Spinal cord (tissue), 10 donors: Measurements from ENCODE around the gene AEN. TPM values are rescaled to one million over a fixed set of nuclear protein-coding genes. Genes with fewer than 3 reads are reported as not detected.
A peak's percentile ranks its signal among the peaks of the same experiment; 100 is the strongest.

Experiments
- DNase-seq, 6 donors: peaks; one replicate each; pipeline versions ENCODE4 v3.0.0 to v3.0.0-alpha.2; 2013 to 2015; ENCODE audit warnings: low spot score in 6 of 6, low read depth in 4 of 6
- H3K27ac ChIP-seq: one replicate; pipeline ENCODE4 v1.5.1; 2013; ENCODE audit warnings: low read depth, low read length, control low read depth
- H3K27me3 ChIP-seq: one replicate; pipeline ENCODE4 v1.6.1; 2013; ENCODE audit warnings: low read length; ENCODE audit not compliant: control insufficient read depth, insufficient read depth
- H3K36me3 ChIP-seq: one replicate; pipeline ENCODE4 v1.6.1; 2013; ENCODE audit warnings: low read length; ENCODE audit not compliant: control insufficient read depth, insufficient read depth
- H3K4me1 ChIP-seq: one replicate; pipeline ENCODE4 v1.6.1; 2013; ENCODE audit warnings: low read length; ENCODE audit not compliant: control insufficient read depth, insufficient read depth
- H3K4me3 ChIP-seq: one replicate; pipeline ENCODE4 v1.5.1; 2013; ENCODE audit warnings: low read depth, low read length, control low read depth
- H3K9me3 ChIP-seq: one replicate; pipeline ENCODE4 v1.6.1; 2013; ENCODE audit warnings: low read length; ENCODE audit not compliant: control insufficient read depth, insufficient read depth
- WGBS: methylation state at CpG from one replicate; pipeline ENCODE4 v1.1.5; 2013; ENCODE audit warnings: missing lambda C conversion rate; ENCODE audit not compliant: insufficient coverage; 5-methylcytosine and 5-hydroxymethylcytosine counted together
- polyA plus RNA-seq, 2 donors: library from polyadenylated mRNA; unstranded; fragments of 120-200 nt; gene quantifications; one replicate each; pipeline ENCODE4 v1.2.1, GENCODE V29; 2013; ENCODE audit not compliant: insufficient read length in 2 of 2
- total RNA-seq, 2 donors: library from RNA; depleted of rRNA in 1 of 2; stranded (reverse); fragments of 120-200 nt in 1 of 2; fragments of >200 nt in 1 of 2; gene quantifications; one replicate each; pipeline versions ENCODE4 v1.2.3 to v1.2.4, GENCODE V29; 2013 to 2014
- donor health status: healthy.

Gene AEN
- total and polyA plus RNA-seq, 4 donors, result 7.0 to 10.1 (median 7.8) TPM

DNA sequence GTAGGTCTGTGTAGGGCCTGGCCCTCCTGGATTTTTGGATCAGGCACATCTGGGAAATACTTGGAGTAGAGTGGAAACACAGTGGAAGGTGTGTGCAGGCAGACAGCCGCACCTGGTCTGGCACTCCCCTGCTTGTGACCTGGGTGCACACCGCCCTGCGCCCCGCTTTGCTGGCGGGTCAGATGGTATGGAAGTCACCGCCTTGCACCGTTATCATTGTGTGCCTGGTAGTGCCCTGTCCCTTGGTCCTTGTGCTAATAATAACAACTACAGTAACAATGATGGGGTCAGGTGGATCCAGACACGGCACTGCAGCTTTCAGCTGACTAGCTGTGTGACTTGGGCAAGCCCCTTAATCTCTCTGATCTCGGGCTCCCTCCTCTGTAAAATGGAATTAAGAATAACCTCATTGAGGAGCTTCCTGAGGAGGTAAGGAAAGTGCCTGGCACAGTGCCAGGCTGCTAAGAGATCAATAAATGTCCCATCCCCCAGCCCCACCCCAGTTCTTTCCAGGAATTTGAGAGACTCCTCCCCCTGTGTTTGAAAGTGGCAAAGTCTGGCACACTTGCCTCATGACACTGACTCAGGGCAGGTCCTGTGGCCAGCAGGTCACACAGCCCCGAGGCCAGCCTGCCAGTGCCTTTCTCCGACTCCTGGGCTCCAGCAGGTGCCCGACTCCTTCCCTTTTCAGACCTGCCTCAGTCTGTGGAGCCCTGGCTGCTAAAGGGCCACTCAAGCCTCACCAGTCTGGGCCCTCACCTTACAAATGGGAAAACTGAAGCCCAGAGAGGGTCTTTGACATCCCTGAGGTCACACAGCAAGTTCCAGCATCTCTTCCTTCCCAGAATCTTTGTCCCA, 27.4 kb downstream of the AEN start:
- 83% methylated on average over 10 of the region's 12 CpGs for WGBS

DNA sequence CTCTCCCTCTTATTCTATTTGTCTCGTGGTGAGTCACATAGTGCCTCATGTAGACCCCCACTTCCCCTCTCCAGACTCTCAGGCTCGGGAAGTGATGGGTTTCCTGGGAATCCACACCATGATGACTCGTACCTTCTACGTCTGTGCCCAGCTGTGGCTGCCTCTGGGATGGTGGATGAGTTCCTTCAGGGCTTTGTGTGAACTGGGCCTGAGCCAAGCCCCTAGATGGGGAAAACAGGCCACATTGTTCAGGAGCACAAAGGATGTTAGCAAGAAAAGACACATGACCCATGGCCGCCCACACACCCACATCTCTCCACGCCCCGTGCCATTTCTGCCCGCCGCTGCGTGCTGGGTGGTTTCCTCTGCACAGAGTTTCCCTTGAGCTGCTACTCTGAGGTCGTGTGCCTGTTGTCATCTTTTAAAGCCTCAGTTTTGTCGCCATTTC, 28.2 kb downstream of the AEN start:
- Histone ChIP-seq H3K27ac (peak overlapping the region; percentile 86), H3K27me3 (no peaks in the 10 kb centered on the region), H3K4me3 (no peak overlapping the region), H3K4me1 (peaks cover 41% of the 10 kb centered on the region), H3K36me3 (no peaks in the 10 kb centered on the region), H3K9me3 (no peaks in the 10 kb centered on the region)
- peak in 3 of 6 donors; percentile 15 to 74 (median 58) for DNase-seq
- WGBS, result 35% methylated on average over 12 of the region's 12 CpGs

More for the DNA sequence above, 27.4 kb downstream of the AEN start:
- peak overlapping the region; percentile 81 for H3K27ac ChIP-seq
- H3K4me3 ChIP-seq, result no peak overlapping the region
- no peaks in the 10 kb centered on the region for H3K9me3 ChIP-seq
- H3K4me1 ChIP-seq, result peaks cover 41% of the 10 kb centered on the region
- no peaks in the 10 kb centered on the region for H3K36me3 ChIP-seq
- DNase-seq, result no peak
- no peaks in the 10 kb centered on the region for H3K27me3 ChIP-seq

GRCh38 chr15:88649753-88650551, 28.8 kb downstream of the AEN start:
- 78% methylated on average over 23 of the region's 23 CpGs for WGBS
- Histone ChIP-seq H3K27ac (peak overlapping the region; percentile 86), H3K27me3 (no peaks in the 10 kb centered on the region), H3K4me1 (peaks cover 41% of the 10 kb centered on the region), H3K36me3 (no peaks in the 10 kb centered on the region), H3K4me3 (no peak overlapping the region), H3K9me3 (no peaks in the 10 kb centered on the region)
- DNase-seq, result no peak

- Histone ChIP-seq H3K27me3 (no peaks in the 10 kb centered on the region), H3K4me1 (peaks cover 41% of the 10 kb centered on the region), H3K9me3 (no peaks in the 10 kb centered on the region), H3K36me3 (no peaks in the 10 kb centered on the region), H3K4me3 (no peak overlapping the region), H3K27ac (peak overlapping the region; percentile 86)
- DNase-seq, result no peak
- WGBS, result 89% methylated on average over 7 of the region's 12 CpGs
These were observed 29.4 kb downstream of the AEN start for GRCh38 chr15:88650556-88650955.

DNA sequence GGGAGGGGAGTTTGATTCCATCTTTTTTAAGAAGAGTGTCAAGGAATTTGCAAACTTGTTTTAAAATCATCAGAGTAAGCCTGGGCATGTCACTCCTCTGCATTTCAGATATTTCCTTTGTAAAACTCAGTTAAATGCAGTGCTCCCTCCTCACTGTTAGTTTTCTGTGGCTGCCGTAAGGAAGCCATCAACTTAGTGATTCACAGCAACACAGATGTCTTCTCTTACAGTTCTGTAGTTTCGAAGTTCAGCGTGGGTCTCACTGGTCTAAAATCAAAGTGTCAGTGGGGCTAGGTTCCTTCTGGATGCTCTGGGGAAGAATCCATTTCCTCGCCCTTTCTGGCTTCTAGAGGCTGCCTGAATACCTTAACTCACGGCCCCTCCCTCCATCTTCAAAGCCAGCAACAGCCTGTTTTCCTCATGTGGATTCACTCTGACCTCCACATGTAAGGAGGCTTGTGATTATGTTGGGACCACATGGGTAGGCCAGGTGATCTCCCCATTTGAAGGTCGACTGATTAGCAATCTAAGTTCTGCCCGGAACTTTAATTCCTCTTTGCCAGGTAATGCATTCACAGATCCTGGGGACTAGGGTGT, 30.1 kb downstream of the AEN start:
- no peak overlapping the region for H3K27ac ChIP-seq
- no peak overlapping the region for H3K4me3 ChIP-seq
- no peaks in the 10 kb centered on the region for H3K27me3 ChIP-seq
- H3K4me1 ChIP-seq, result peaks cover 41% of the 10 kb centered on the region
- no peaks in the 10 kb centered on the region for H3K36me3 ChIP-seq
- WGBS, result 80% methylated on average over 2 of the region's 7 CpGs
- DNase-seq, result no peak
- no peaks in the 10 kb centered on the region for H3K9me3 ChIP-seq

DNA sequence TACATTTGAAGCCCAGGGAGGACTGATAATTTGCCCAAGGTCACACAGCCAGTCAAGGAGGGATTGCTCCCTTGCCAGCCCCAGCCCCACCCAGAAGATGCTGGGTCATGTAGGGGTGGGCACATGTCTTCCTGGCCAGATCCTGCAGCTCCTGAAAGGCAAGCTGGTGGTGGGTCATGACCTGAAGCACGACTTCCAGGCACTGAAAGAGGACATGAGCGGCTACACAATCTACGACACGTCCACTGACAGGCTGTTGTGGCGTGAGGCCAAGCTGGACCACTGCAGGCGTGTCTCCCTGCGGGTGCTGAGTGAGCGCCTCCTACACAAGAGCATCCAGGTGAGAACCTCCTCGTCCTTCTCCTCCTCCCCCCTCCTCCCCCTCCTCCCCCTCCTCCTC, 30.8 kb downstream of the AEN start:
- Histone ChIP-seq H3K4me3 (no peak overlapping the region), H3K27ac (no peak overlapping the region), H3K9me3 (no peaks in the 10 kb centered on the region), H3K36me3 (no peaks in the 10 kb centered on the region), H3K27me3 (no peaks in the 10 kb centered on the region), H3K4me1 (peaks cover 41% of the 10 kb centered on the region)
- DNase-seq, result no peak
- WGBS, result 77% methylated on average over 5 of the region's 9 CpGs

DNA sequence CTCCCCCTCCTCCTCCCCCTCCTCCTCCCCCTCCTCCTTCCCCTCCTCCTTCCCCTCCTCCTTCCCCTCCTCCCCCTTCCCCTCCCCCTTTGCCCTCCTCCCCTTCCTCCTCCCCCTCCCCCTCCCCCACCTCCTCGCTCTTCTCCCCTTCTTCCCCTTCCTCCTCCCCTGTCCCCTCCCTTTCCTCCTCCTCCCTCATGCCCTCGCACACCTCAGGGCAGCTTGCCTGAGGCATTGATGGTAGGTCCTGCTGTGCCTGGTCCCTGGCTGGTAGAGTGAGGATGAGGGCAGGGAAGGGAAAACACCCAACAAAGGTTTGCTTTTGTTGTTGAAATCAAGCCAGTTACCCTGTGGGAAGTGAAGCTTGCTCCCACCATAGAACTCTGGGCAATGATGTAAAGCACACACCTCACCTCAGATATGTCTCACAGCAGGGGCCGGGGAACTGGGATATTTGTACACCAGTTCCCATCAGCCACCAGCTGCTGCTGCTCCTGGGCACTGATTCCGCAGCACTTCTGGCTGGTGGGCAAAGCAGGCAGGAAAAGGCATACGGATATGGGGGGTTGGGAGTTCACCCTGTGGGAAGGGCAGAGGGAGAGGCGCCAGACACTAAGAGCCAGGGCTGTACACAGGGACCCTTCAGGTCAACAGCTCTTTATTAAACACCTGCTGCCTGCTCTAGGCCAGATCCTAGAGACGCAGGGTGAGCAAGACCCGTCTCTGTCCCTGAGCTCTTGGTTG, 31.5 kb downstream of the AEN start:
- Histone ChIP-seq H3K36me3 (no peaks in the 10 kb centered on the region), H3K4me1 (peaks cover 44% of the 10 kb centered on the region), H3K9me3 (no peaks in the 10 kb centered on the region), H3K27ac (no peak overlapping the region), H3K27me3 (no peaks in the 10 kb centered on the region), H3K4me3 (no peak overlapping the region)
- WGBS, result 95% methylated on average over 4 of the region's 8 CpGs
- DNase-seq, result peak in 1 of 6 donors; percentile 9

DNA sequence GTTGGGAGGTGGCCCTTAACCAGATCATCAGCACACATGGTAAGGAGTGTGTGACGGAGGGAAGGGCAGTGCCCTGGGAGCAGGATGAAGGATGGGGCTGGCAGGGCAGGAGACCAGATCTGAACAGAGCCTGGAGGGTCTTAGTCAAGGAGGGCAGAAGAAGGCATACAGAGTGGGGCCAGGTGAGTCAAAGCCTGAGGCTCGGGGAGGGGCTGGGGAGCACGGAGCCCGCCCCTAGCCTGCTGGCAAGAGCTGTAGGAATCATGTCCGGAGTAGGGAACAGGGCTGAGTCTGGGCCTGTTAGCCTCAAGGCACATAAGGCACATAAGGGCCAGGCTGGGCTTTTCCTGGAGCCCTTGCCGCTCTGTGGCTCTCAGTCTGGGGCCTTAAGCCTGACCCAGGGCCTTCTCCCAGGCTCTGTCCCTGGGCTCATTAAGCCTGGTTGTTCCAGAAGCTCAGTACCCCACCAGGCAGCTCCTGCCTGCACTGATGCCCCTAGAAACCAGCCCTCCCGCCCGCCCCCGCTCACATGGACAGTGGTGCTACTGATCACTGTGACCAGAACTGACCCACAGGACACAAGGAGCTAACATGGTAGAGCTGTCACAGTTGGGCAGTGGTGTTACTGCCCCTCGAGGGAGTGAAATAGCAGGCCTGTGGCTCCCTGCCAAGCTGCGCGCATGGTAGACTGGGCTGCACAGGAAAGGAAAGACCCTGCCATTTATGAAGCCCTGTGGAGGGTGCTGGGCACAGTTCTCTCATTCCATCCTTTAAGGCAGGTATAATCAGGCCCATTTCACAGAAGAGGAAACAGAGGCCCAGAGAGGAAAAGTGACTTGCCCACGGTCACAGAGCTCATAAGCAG, 32.3 kb downstream of the AEN start:
- Histone ChIP-seq H3K27me3 (no peaks in the 10 kb centered on the region), H3K9me3 (no peaks in the 10 kb centered on the region), H3K36me3 (no peaks in the 10 kb centered on the region), H3K4me3 (no peak overlapping the region), H3K27ac (no peak overlapping the region), H3K4me1 (peaks cover 44% of the 10 kb centered on the region)
- 79% methylated on average over 12 of the region's 13 CpGs for WGBS
- no peak for DNase-seq
